DOHH2 (cell line): Measurements from ENCODE around the gene ETFA.

Experiments
- CTCF ChIP-seq: fragments of 200-600 bp; sonication (generic); IDR thresholded peaks from one replicate; pipeline ENCODE4 v1.5.1; 2014; ENCODE audit warnings: antibody characterized with exemption, mild to moderate bottlenecking, low read depth, low read length; ENCODE audit not compliant: poor library complexity, severe bottlenecking
- EZH2phosphoT487 ChIP-seq: fragments of 200-600 bp; sonication (generic); IDR thresholded peaks from 2 replicates; pipeline ENCODE4 v1.6.1; 2017; ENCODE audit warnings: borderline replicate concordance, mild to moderate bottlenecking, antibody characterized with exemption, low read length, moderate library complexity, mixed read lengths

- TF ChIP-seq CTCF: peak; percentile 21
- TF ChIP-seq EZH2phosphoT487: no peak
Measured at GRCh38 chr15:76330080-76330680, 18.9 kb upstream of the ETFA start.
